ENCODE measurements around the gene SLC15A1.
"Not testable (repeated sequence)": the region's sequence is repeated elsewhere in the genome, so short reads cannot be mapped to it uniquely, and the experiment has no call there.

SLC15A1 gene

GRCh38 chr13:98780451-98780850 lies 28.0 kb upstream of the SLC15A1 start:
- no peak for DNase-seq

DNA sequence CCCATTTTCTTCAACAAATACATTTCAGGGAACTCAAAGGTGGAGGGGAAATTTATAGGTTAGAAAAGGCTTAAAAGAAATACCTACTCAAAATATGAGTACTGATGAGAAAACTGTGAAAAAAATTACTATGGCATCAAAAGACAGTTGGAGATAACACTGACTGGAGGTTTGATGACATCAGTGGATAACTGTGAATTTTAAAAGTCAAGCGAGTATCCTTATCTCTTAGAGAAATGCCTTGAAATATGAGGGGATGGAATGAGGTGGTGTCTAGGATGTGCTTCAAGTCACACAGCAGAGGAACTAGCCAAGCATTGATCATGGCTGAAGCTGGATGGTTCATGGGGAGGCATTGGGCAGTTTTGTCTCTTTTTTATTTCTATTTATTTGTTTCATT lies 27.2 kb upstream of the SLC15A1 start:
- no peak for DNase-seq

- no peak for DNase-seq
Measured at GRCh38 chr13:98778749-98779148, 26.3 kb upstream of the SLC15A1 start.

DNA sequence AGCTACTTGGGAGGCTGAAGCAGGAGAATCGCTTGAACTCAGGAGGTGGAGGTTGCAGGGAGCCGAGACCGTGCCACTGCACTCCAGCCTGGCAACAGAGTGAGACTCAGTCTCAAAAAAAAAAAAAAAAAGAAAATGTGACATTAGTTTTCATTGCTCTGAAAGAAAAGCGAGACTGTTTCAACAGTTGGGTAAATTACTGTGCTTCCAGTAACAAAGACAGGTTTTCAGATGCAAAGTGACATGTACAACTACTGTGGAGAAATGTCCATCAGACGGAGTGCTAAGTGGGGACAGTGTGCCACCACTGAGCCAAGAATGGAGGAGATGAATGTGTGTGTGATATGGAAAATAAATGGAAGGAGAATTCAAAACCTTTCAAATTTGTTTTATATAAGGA lies 24.2 kb upstream of the SLC15A1 start:
- no peak for DNase-seq

DNA sequence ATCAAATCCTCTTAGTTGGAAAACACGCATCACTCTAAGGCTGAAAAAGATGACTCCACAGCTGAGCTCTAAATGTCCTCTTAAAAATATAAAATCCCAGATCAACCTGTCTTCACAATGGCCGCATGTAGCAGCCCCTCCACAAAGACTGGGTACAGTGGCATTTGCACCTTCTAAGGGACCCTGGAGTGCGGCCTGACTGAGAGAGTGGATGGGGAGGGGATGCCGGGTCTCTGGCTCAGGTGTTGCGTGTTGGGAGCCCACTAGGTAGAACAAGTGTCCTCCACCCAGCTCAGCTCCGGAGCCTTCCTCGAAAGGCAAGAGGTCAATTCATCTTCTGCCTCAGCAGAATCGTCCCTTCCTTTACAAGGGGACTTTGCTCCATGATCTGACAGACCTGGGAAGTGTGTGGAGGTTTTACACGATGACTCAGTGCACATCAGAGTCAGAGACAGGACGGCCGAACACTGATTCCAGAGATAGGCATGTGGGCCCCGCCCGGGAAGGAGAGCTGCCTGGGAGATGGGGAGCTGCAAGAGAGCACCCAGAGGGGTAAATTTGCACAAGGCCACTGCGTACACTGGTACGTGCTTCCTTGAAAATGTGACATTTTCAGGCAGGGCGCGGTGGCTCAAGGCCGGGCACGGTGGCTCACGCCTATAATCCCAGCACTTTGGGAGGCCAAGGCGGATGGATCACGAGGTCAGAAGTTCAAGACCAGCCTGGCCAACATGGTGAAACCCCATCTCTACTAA lies 23.5 kb upstream of the SLC15A1 start:
- DNase-seq, result no peak

DNA sequence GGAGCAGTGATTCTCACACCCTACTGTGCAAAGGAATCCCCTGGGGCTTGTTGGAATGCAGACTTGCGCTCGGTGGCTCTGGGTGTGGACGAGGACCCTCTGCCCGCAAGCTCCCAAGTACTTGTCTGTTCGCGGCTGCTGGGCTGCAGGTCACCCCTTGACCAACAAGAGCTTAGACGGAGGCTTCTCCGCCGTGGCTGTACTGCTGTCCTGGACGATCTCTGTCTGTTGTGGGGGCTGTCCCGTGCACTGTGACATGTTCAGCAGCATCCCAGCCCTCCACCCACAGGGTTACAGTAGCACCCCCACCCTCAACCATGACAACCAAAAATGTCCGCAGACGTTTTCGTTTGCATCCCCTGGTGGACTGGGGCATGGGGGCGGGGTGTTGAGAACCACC lies 22.9 kb upstream of the SLC15A1 start:
- DNase-seq, result no peak

- no peak for DNase-seq
Measured at GRCh38 chr13:98774776-98775175, 22.3 kb upstream of the SLC15A1 start.

DNA sequence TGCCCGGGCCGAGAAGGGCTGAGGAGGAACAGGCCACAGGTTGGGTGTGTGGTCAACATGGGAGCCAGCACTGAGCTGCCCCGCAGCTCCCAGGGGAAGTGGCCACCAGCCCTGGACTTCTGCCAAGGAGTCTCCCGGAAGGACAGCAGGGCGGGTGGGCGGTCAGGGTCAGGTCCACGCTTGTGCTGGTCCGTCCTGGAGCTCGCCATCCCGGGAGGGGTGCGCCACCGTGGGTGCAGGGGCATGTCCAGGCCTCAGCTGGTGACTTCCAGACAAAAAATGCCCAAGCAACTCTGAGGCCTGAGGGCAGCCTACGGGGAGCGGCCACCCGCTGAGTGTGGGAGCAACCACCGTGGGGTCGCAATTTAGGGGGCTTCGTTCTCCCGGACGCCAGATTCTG lies 21.4 kb upstream of the SLC15A1 start:
- no peak for DNase-seq

- no peak for DNase-seq
Measured at GRCh38 chr13:98772794-98773452, 20.5 kb upstream of the SLC15A1 start.

- DNase-seq, result no peak
Measured at GRCh38 chr13:98771838-98772611, 19.6 kb upstream of the SLC15A1 start.

DNA sequence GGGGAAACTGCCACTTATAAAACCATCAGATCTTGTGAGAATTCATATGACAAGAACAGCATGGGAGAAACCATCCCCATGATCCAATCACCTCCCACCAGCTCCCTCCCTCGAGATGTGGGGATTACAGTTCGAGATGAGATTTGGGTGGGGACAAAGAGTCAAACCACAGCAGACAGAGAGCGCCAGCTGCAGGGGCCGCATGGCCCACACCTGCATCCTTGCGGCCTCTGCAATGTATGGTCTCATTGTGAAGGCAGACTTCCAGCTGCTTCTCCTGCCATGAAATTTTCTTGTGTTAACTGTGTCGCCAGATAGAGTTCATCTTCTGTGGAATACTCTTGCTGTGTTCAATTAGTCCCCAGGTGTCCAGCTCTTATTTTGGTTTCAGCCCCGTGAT lies 17.3 kb upstream of the SLC15A1 start:
- DNase-seq, result no peak

DNA sequence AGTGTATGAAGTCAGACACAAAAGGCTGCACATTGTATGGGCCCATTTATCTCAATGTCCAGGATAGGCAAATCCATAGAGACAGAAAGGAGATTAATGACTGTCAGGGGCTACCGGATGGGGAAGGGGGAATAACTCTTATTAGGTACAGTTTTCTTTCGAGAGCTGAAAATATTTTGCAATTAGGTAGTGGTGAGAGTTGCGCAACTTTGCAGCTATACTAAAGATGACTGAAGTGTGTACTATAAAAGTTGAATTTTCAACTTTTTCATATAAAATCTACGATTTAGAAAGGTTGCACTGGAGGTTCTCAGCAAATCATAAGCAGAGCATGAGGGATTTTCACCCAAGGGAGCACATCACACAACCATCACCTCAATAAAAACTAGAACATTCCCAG lies 16.1 kb upstream of the SLC15A1 start:
- no peak for DNase-seq

DNA sequence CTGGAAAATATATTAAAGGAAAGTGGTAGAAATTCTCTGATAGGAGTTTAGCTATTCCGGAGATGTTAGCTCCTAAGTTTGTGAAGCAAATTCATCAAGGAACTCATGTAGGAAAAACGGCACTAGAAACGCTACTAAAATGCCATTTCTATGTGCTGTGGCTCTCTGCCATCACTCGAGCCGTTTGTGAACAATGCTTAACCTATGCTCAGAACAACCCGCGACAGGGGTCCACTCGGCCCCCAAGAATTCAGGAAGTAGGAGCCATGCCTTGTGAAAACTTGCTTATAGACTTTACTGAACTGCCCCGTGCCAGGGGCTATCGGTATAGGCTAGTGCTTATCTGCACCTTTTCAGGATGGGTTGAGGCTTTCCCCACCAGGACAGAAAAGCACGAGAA lies 14.2 kb upstream of the SLC15A1 start:
- DNase-seq, result no peak

GRCh38 chr13:98765996-98766519 lies 13.6 kb upstream of the SLC15A1 start:
- no peak for DNase-seq

DNA sequence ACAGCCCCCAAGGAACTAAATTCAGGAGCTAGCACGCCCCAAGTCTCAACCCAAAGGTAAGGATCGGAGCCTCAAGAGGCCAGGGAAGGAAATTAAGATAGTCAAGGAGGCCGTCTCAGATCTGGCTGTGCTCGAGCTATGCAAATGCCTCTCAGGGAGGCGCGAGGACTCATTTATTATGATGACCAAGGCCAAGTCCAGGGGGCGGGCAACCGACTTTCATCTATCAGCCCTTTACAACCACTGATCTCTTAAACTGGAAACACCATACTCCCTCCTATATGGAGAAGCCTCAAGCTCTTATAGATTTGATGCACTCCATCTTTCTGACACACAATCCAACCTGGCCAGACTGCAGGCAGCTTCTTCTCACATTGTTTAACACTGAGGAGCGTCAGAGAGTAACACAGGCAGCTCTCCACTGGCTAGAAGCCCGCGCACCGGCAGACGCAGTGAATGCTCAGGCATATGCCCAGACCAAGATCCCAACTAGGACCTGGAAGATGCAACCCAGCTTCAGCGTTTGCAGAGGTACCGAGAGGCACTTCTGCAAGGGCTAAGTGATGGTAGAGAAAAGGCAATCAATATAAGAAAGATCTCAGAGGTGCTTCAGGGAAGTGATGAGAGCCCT lies 9.6 kb upstream of the SLC15A1 start:
- no peak for DNase-seq

GRCh38 chr13:98761126-98761985 lies 8.9 kb upstream of the SLC15A1 start:
- DNase-seq, result no peak

DNA sequence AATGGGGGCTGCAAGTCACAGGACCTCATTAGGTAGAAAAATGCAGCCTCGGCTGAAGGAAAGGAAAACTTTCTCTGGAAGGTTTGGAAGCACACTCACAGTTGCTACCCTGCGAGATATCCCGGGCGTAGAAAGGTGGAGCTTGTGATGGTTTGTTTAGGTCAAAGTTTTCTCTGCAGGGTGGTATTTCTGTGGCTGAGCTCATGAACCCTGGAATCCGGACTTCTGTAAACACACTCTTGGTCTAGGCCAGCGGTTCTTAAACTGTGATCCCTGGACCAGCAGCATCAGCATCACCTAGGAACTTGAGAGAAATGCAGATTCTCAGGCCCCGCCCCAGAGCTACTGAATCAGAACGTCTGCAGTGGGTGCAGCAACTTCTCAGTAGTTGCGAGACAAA lies 3.3 kb upstream of the SLC15A1 start:
- no peak for DNase-seq

GRCh38 chr13:98755116-98755515 lies 2.6 kb upstream of the SLC15A1 start:
- no peak for DNase-seq

- DNase-seq, result not testable (repeated sequence)
Measured at GRCh38 chr13:98754468-98754867, 2.0 kb upstream of the SLC15A1 start.

DNA sequence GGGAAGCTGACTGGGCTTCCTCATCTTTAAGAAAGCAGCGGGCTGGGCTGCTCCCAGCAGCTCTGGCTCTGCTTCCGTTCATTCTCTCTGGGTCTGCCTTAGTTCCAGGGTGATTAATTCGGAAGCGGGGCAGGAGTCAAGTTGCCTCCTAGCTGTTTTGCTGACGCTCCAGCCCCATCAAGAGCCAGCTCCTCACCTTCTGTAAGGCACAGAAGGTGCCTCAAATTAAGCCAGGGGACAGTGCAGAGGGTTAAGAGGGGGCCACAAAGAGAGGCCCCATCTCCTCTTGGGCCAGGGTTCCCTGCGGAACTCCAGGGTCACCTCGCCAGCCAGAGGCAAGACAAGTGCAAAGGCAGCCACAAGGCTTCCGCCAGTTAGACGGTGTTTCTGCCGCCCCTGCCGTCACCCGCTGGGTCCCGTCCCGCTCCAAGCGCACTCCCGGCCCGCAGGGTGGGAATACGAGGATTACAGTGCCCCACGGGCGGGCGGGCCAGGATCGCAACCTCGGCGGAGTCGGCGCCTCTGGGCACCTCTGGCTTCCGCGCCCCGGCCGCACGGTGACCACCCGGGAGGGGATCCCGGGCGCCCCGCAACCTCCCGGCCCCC lies 508 bp downstream of the SLC15A1 start:
- DNase-seq, result no peak

DNA sequence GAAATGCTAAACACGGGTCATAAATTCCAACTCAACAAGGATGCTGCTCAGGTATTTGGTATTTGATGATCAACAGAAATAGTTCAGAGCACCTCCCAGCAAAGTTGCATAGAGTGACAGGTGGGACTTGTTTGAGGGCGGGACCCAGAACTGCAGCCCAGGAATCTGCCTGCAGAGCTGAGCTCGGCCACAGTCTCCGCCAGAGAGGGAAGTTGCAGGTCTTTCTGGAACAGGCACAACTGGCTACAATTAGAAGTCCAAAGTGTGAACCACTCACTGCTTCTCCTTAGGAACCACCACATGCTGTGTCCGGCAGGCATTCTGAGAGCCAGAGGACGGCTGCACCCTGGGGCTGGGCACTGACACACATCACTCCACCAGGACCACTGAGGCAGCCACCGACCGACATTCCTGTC lies 1.1 kb downstream of the SLC15A1 start:
- DNase-seq, result no peak

- no peak for DNase-seq
Measured at GRCh38 chr13:98749501-98749900, 3.0 kb downstream of the SLC15A1 start.
